ENCODE data around the gene IRX2. TPM values are rescaled to one million over a fixed set of nuclear protein-coding genes. Genes with fewer than 3 reads are reported as not detected.

Gene IRX2
- total and polyA plus RNA-seq, 2 donors (not counting 1 experiment from before 2014, with no cell fraction given): not detected

- H3K4me2 ChIP-seq (replicated peaks; ENCODE audit: low read depth, low read length, poor library complexity, severe bottlenecking): no peak overlapping the region
- H3K27ac ChIP-seq (ENCODE audit: low read length in 2 of 2): no peak overlapping the region
- H3K9me3 Mint-ChIP-seq (ENCODE audit: insufficient read depth): no peaks in the 10 kb centered on the region
- POLR2A ChIA-PET: no interaction called here
- ATAC-seq (ENCODE audit: low read depth): no peak
- CTCF ChIA-PET: no interaction called here
- no peak overlapping the region for H3K4me3 ChIP-seq (ENCODE audit: control extremely low read depth in 1 of 5, extremely low read depth in 1 of 5, insufficient read depth in 1 of 5, low read depth in 2 of 5, low read length in 4 of 5)
- no peaks in the 10 kb centered on the region for H4K20me1 ChIP-seq (ENCODE audit: control insufficient read depth, insufficient read depth, low read length, poor library complexity, severe bottlenecking)
- intact Hi-C loops (cut with micrococcal nuclease): no loop called here
- DNase-seq: no peak
- no peaks in the 10 kb centered on the region for H3K79me2 ChIP-seq (ENCODE audit: control insufficient read depth, insufficient read depth, low read length)
- no peaks in the 10 kb centered on the region for H3K36me3 ChIP-seq (replicated peaks in 1 of 2; ENCODE audit: control extremely low read depth in 1 of 2, control insufficient read depth in 1 of 2, extremely low read depth in 1 of 2, insufficient read depth in 2 of 2, low read length in 1 of 2)
- H3K4me1 ChIP-seq (ENCODE audit: control insufficient read depth in 2 of 2, insufficient read depth in 2 of 2, low read length in 2 of 2): peaks cover 0 to 2% of the 10 kb centered on the region in 2 donors
- peaks cover 66% of the 10 kb centered on the region for H3K27me3 Mint-ChIP-seq
- peaks cover 0 to 20% (median 0%) of the 10 kb centered on the region in 3 donors for H3K9me3 ChIP-seq (ENCODE audit: control extremely low read depth in 1 of 3, control insufficient read depth in 2 of 3, insufficient read depth in 1 of 3, low read length in 2 of 3)
- 29% methylated on average over 1 of the region's 2 CpGs for WGBS (ENCODE audit: insufficient coverage)
- no peak overlapping the region for H3K4me3 Mint-ChIP-seq
- TF ChIP-seq CTCF (IDR thresholded peaks at IDR 0.05): no peak
- TF ChIP-seq EZH2 (IDR thresholded peaks at IDR 0.05; ENCODE audit: borderline replicate concordance, insufficient read depth, low read depth, low read length, poor library complexity, severe bottlenecking): no peak
- no peak overlapping the region for H3K9ac ChIP-seq (ENCODE audit: low read length)
- H2AFZ ChIP-seq (ENCODE audit: insufficient read depth, low read depth, low read length, poor library complexity, severe bottlenecking): no peak overlapping the region
- no peak overlapping the region for H3K27ac Mint-ChIP-seq
- H3K4me1 Mint-ChIP-seq: no peaks in the 10 kb centered on the region
- H3K27me3 ChIP-seq (replicated peaks in 1 of 4; ENCODE audit: control extremely low read depth in 1 of 4, control insufficient read depth in 3 of 4, insufficient read depth in 4 of 4, low read length in 3 of 4): peaks cover 0 to 41% (median 31%) of the 10 kb centered on the region in 4 experiments
These were observed 7.0 kb downstream of the IRX2 start for GRCh38 chr5:2744485-2744884.

GRCh38 chr5:2742921-2743679, 8.4 kb downstream of the IRX2 start:
- WGBS (ENCODE audit: insufficient coverage): 9% methylated on average over 41 of the region's 55 CpGs
- H3K79me2 ChIP-seq (ENCODE audit: control insufficient read depth, insufficient read depth, low read length): no peaks in the 10 kb centered on the region
- no peak overlapping the region for H3K4me2 ChIP-seq (replicated peaks; ENCODE audit: low read depth, low read length, poor library complexity, severe bottlenecking)
- Mint-ChIP-seq H3K9me3 (ENCODE audit: insufficient read depth) (no peaks in the 10 kb centered on the region), H3K27ac (no peak overlapping the region), H3K4me3 (no peak overlapping the region), H3K4me1 (no peaks in the 10 kb centered on the region), H3K27me3 (peaks cover 68% of the 10 kb centered on the region)
- DNase-seq: no peak
- H3K36me3 ChIP-seq (replicated peaks in 1 of 2; ENCODE audit: control extremely low read depth in 1 of 2, control insufficient read depth in 1 of 2, extremely low read depth in 1 of 2, insufficient read depth in 2 of 2, low read length in 1 of 2): no peaks in the 10 kb centered on the region
- intact Hi-C loops (cut with micrococcal nuclease): no loop called here
- ATAC-seq (ENCODE audit: low read depth): no peak
- POLR2A ChIA-PET: no interaction called here
- CTCF ChIA-PET: no interaction called here
- TF ChIP-seq CTCF (IDR thresholded peaks at IDR 0.05) (no peak), EZH2 (IDR thresholded peaks at IDR 0.05; ENCODE audit: borderline replicate concordance, insufficient read depth, low read depth, low read length, poor library complexity, severe bottlenecking) (no peak)
- peaks cover 0 to 46% (median 32%) of the 10 kb centered on the region in 4 experiments for H3K27me3 ChIP-seq (replicated peaks in 1 of 4; ENCODE audit: control extremely low read depth in 1 of 4, control insufficient read depth in 3 of 4, insufficient read depth in 4 of 4, low read length in 3 of 4)
- no peaks in the 10 kb centered on the region for H4K20me1 ChIP-seq (ENCODE audit: control insufficient read depth, insufficient read depth, low read length, poor library complexity, severe bottlenecking)
- no peak overlapping the region for H3K27ac ChIP-seq (ENCODE audit: low read length in 2 of 2)
- H3K9ac ChIP-seq (ENCODE audit: low read length): no peak overlapping the region
- H3K9me3 ChIP-seq (ENCODE audit: control extremely low read depth in 1 of 3, control insufficient read depth in 2 of 3, insufficient read depth in 1 of 3, low read length in 2 of 3): peaks cover 0 to 18% (median 0%) of the 10 kb centered on the region in 3 donors
- no peak overlapping the region for H3K4me3 ChIP-seq (ENCODE audit: control extremely low read depth in 1 of 5, extremely low read depth in 1 of 5, insufficient read depth in 1 of 5, low read depth in 2 of 5, low read length in 4 of 5)
- H3K4me1 ChIP-seq (ENCODE audit: control insufficient read depth in 2 of 2, insufficient read depth in 2 of 2, low read length in 2 of 2): peaks cover 0 to 2% of the 10 kb centered on the region in 2 donors
- H2AFZ ChIP-seq (ENCODE audit: insufficient read depth, low read depth, low read length, poor library complexity, severe bottlenecking): no peak overlapping the region
